Measurements from ENCODE around the gene PNMA6E. TPM values are rescaled to one million over a fixed set of nuclear protein-coding genes. Genes with fewer than 3 reads are reported as not detected.
"Not testable (repeated sequence)": the region's sequence is repeated elsewhere in the genome, so short reads cannot be mapped to it uniquely, and the experiment has no call there.

The PNMA6E gene
- total RNA-seq, 1 donor from 2014 or later: not detected

GRCh38 chrX:153387987-153388721 is 13.0 kb downstream of the PNMA6E start:
- DNase-seq (ENCODE audit: low spot score in 2 of 2): no peak
- FAIRE-seq: no peak

- FAIRE-seq (no peak), DNase-seq (ENCODE audit: low spot score in 2 of 2) (no peak)
Measured at GRCh38 chrX:153387345-153387744, 13.8 kb downstream of the PNMA6E start.

GRCh38 chrX:153386097-153386496 is 15.1 kb downstream of the PNMA6E start:
- FAIRE-seq (no peak), DNase-seq (ENCODE audit: low spot score in 2 of 2) (no peak)

GRCh38 chrX:153384973-153385372 is 16.2 kb downstream of the PNMA6E start:
- FAIRE-seq: not testable (repeated sequence)

GRCh38 chrX:153384390-153384789 is 16.8 kb downstream of the PNMA6E start:
- no peak for DNase-seq (ENCODE audit: low spot score in 2 of 2)
- no peak for FAIRE-seq

More at GRCh38 chrX:153384973-153385372, 16.2 kb downstream of the PNMA6E start:
- DNase-seq (ENCODE audit: low spot score in 2 of 2): not testable (repeated sequence)

- DNase-seq (ENCODE audit: low spot score in 2 of 2) (no peak), FAIRE-seq (no peak)
Measured at GRCh38 chrX:153382563-153383482, 18.3 kb downstream of the PNMA6E start.

- FAIRE-seq (no peak), DNase-seq (ENCODE audit: low spot score in 2 of 2) (peak in 1 of 2 donors; percentile 33)
Measured at GRCh38 chrX:153381684-153382532, 19.2 kb downstream of the PNMA6E start.

- DNase-seq (ENCODE audit: low spot score in 2 of 2): no peak
- no peak for FAIRE-seq
Measured at GRCh38 chrX:153380691-153381090, 20.5 kb downstream of the PNMA6E start.

- DNase-seq (ENCODE audit: low spot score in 2 of 2) (no peak), FAIRE-seq (no peak)
Measured at GRCh38 chrX:153379971-153380581, 21.1 kb downstream of the PNMA6E start.

- DNase-seq (ENCODE audit: low spot score in 2 of 2): no peak
- FAIRE-seq: no peak
Measured at GRCh38 chrX:153379508-153379907, 21.6 kb downstream of the PNMA6E start.

GRCh38 chrX:153378607-153379006 is 22.5 kb downstream of the PNMA6E start:
- no peak for FAIRE-seq
- DNase-seq (ENCODE audit: low spot score in 2 of 2): no peak

- FAIRE-seq: no peak
Measured at GRCh38 chrX:153377727-153378126, 23.4 kb downstream of the PNMA6E start.

GRCh38 chrX:153375571-153375970 is 25.6 kb downstream of the PNMA6E start:
- FAIRE-seq (no peak), DNase-seq (ENCODE audit: low spot score in 2 of 2) (no peak)

More at GRCh38 chrX:153377727-153378126, 23.4 kb downstream of the PNMA6E start:
- DNase-seq (ENCODE audit: low spot score in 2 of 2): no peak

GRCh38 chrX:153374426-153374825 is 26.7 kb downstream of the PNMA6E start:
- no peak for FAIRE-seq
- no peak for DNase-seq (ENCODE audit: low spot score in 2 of 2)

GRCh38 chrX:153372949-153373348 is 28.2 kb downstream of the PNMA6E start:
- no peak for FAIRE-seq
- DNase-seq (ENCODE audit: low spot score in 2 of 2): no peak

- DNase-seq (ENCODE audit: low spot score in 2 of 2): no peak
- no peak for FAIRE-seq
Measured at GRCh38 chrX:153371256-153371655, 29.9 kb downstream of the PNMA6E start.

GRCh38 chrX:153370293-153371055 is 30.7 kb downstream of the PNMA6E start:
- DNase-seq (ENCODE audit: low spot score in 2 of 2) (no peak), FAIRE-seq (no peak)

GRCh38 chrX:153366878-153367538 is 34.1 kb downstream of the PNMA6E start:
- no peak for FAIRE-seq
- DNase-seq (ENCODE audit: low spot score in 2 of 2): no peak

GRCh38 chrX:153366119-153366518 is 35.0 kb downstream of the PNMA6E start:
- FAIRE-seq: no peak
- DNase-seq (ENCODE audit: low spot score in 2 of 2): no peak
